ENCODE data around the gene TMEM259. TPM values are rescaled to one million over a fixed set of nuclear protein-coding genes. Genes with fewer than 3 reads are reported as not detected.
A peak's percentile ranks its signal among the peaks of the same experiment; 100 is the strongest.

Gene TMEM259
- total RNA-seq, 1 experiment from 2014 or later = 202 TPM

- ATAC-seq = peak; percentile 20
- peaks cover 4 to 16% of the 10 kb centered on the region in 2 experiments; a peak in 2 of 4 replicates for H3K36me3 ChIP-seq (ENCODE audit: control insufficient read depth in 1 of 2, insufficient read depth in 2 of 2, low read length in 2 of 2)
- intact Hi-C loops (cut with micrococcal nuclease) = no loop called here
- H4K20me1 ChIP-seq (ENCODE audit: insufficient read depth) = no peaks in the 10 kb centered on the region; the same call in 1 of the 2 replicates
- POLR2A ChIA-PET = no interaction called here
- RAD21 ChIA-PET (ENCODE audit: low non-redundant PET in 1 of 2, low total read pairs in 2 of 2, uncharacterized antibody in 2 of 2, unreplicated experiment in 2 of 2) = no interaction called here
- TF ChIP-seq ZNF274 (IDR thresholded peaks at IDR 0.05; ENCODE audit: low read depth, low read length) (no peak), ELF1 (IDR thresholded peaks at IDR 0.05; ENCODE audit: borderline replicate concordance, low read depth) (no peak), SRF (IDR thresholded peaks at IDR 0.05; ENCODE audit: low read depth) (no peak), CTCF (IDR thresholded peaks at IDR 0.05 in 2 of 3, conservative IDR thresholded peaks at IDR 0.05 in 1 of 3; ENCODE audit: borderline replicate concordance in 1 of 3, insufficient read depth in 1 of 3, low read depth in 2 of 3, low read length in 2 of 3) (no peak)
- TF ChIP-seq, protein P1, sequence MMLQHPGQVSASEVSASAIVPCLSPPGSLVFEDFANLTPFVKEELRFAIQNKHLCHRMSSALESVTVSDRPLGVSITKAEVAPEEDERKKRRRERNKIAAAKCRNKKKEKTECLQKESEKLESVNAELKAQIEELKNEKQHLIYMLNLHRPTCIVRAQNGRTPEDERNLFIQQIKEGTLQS (IDR thresholded peaks at IDR 0.05) = no peak
- H3K9ac ChIP-seq (ENCODE audit: low read length) = peak overlapping the region; percentile 99
- H3K27ac ChIP-seq (ENCODE audit: low read depth, low read length) = peak overlapping the region; percentile 86
- no peak overlapping the region for H2AFZ ChIP-seq (ENCODE audit: low read depth, low read length, poor library complexity, severe bottlenecking)
- H3K9me2 ChIP-seq (ENCODE audit: insufficient read depth) = no peaks in the 10 kb centered on the region
- no TSS peak for BruUV-seq (replicated peaks)
- peaks cover 37 to 48% of the 10 kb centered on the region in 2 experiments for H3K4me1 ChIP-seq (ENCODE audit: control insufficient read depth in 1 of 2, insufficient read depth in 2 of 2, low read length in 2 of 2)
- CTCF ChIA-PET = no interaction called here
- H3K79me2 ChIP-seq (ENCODE audit: insufficient read depth, low read length) = peaks cover 81% of the 10 kb centered on the region
- no peaks in the 10 kb centered on the region for H3K9me3 ChIP-seq (ENCODE audit: control insufficient read depth in 1 of 2, insufficient read depth in 1 of 2, low read depth in 1 of 2, low read length in 2 of 2)
- H3K4me2 ChIP-seq (ENCODE audit: low read length) = peak overlapping the region; percentile 55
- DNase-seq (ENCODE audit: low read depth, low spot score) = no peak
- no peaks in the 10 kb centered on the region for H3K27me3 ChIP-seq (ENCODE audit: insufficient read depth, low read length)
- peak overlapping the region; percentile 13 to 15; a peak in 2 of 4 replicates for H3K4me3 ChIP-seq (replicated peaks in 1 of 2; ENCODE audit: low read depth in 1 of 2, low read length in 2 of 2)
Observed at GRCh38 chr19:1017115-1017905, 3.6 kb downstream of the TMEM259 start.

Data from HCT116 (cell line).